ENCODE measurements around the gene KCNQ4.
A peak's percentile ranks its signal among the peaks of the same experiment; 100 is the strongest.

Gene KCNQ4

GRCh38 chr1:40783001-40783905 lies at the start of gene KCNQ4:
Gene KCNQ4 (plus strand): TSS chr1:40783787. CDS start chr1:40784094, 307 bp downstream.
- peak within 1 kb of the TSS; percentile 9 for H3K4me3 ChIP-seq (ENCODE audit: control insufficient read depth, low read depth, low read length)
- no peak for DNase-seq (ENCODE audit: low read depth)
- TF ChIP-seq CTCF (conservative IDR thresholded peaks at IDR 0.05; ENCODE audit: control insufficient read depth, insufficient read depth, low read depth, low read length) = no peak

GRCh38 chr1:40734882-40735628 lies 48.5 kb upstream of the KCNQ4 start:
- no peak for DNase-seq (ENCODE audit: low read depth)
- no peak for TF ChIP-seq CTCF (conservative IDR thresholded peaks at IDR 0.05; ENCODE audit: control insufficient read depth, insufficient read depth, low read depth, low read length)
- H3K4me3 ChIP-seq (ENCODE audit: control insufficient read depth, low read depth, low read length) = no peak overlapping the region

- no peak for TF ChIP-seq CTCF (conservative IDR thresholded peaks at IDR 0.05; ENCODE audit: control insufficient read depth, insufficient read depth, low read depth, low read length)
- no peak overlapping the region for H3K4me3 ChIP-seq (ENCODE audit: control insufficient read depth, low read depth, low read length)
- DNase-seq (ENCODE audit: low read depth) = peak; percentile 81
Observed at GRCh38 chr1:40736085-40736531, 47.5 kb upstream of the KCNQ4 start.

- H3K4me3 ChIP-seq (ENCODE audit: control insufficient read depth, low read depth, low read length) = no peak overlapping the region
- no peak for DNase-seq (ENCODE audit: low read depth)
- TF ChIP-seq CTCF (conservative IDR thresholded peaks at IDR 0.05; ENCODE audit: control insufficient read depth, insufficient read depth, low read depth, low read length) = no peak
Observed at GRCh38 chr1:40738831-40739230, 44.8 kb upstream of the KCNQ4 start.

GRCh38 chr1:40739455-40740008 lies 44.1 kb upstream of the KCNQ4 start:
- peak; percentile 62 for DNase-seq (ENCODE audit: low read depth)
- TF ChIP-seq CTCF (conservative IDR thresholded peaks at IDR 0.05; ENCODE audit: control insufficient read depth, insufficient read depth, low read depth, low read length) = no peak

More at GRCh38 chr1:40739455-40740008, 44.1 kb upstream of the KCNQ4 start:
- no peak overlapping the region for H3K4me3 ChIP-seq (ENCODE audit: control insufficient read depth, low read depth, low read length)

All from fibroblast of mammary gland (primary cell).